IPS-NIHi7 (cell line): ENCODE data around the gene EFEMP2.
"Not testable (repeated sequence)": the region's sequence is repeated elsewhere in the genome, so short reads cannot be mapped to it uniquely, and the experiment has no call there.

Experiments
- DNase-seq: peaks from one replicate; pipeline ENCODE4 v3.0.0; 2012; ENCODE audit warnings: mixed read lengths; ENCODE audit errors: extremely low spot score

Gene EFEMP2

GRCh38 chr11:65854852-65855837 lies 17.5 kb downstream of the EFEMP2 start:
- no peak for DNase-seq

GRCh38 chr11:65854161-65854592 lies 18.4 kb downstream of the EFEMP2 start:
- no peak for DNase-seq

- DNase-seq = no peak
Measured at GRCh38 chr11:65853246-65853979, 19.2 kb downstream of the EFEMP2 start.

GRCh38 chr11:65852508-65853245 lies 19.9 kb downstream of the EFEMP2 start:
- no peak for DNase-seq

GRCh38 chr11:65851811-65852507 lies 20.6 kb downstream of the EFEMP2 start:
- DNase-seq = no peak

- DNase-seq = peak; percentile 88
Measured at GRCh38 chr11:65851083-65851579, 21.5 kb downstream of the EFEMP2 start.

- DNase-seq = no peak
Measured at GRCh38 chr11:65850217-65851082, 22.1 kb downstream of the EFEMP2 start.

- no peak for DNase-seq
Measured at GRCh38 chr11:65849771-65850216, 22.8 kb downstream of the EFEMP2 start.

- no peak for DNase-seq
Measured at GRCh38 chr11:65849366-65849765, 23.2 kb downstream of the EFEMP2 start.

GRCh38 chr11:65848693-65849092 lies 23.9 kb downstream of the EFEMP2 start:
- DNase-seq = not testable (repeated sequence)

GRCh38 chr11:65847746-65848145 lies 24.9 kb downstream of the EFEMP2 start:
- DNase-seq = no peak

- no peak for DNase-seq
Measured at GRCh38 chr11:65844231-65844872, 28.2 kb downstream of the EFEMP2 start.

- no peak for DNase-seq
Measured at GRCh38 chr11:65843811-65844210, 28.8 kb downstream of the EFEMP2 start.

- no peak for DNase-seq
Measured at GRCh38 chr11:65842144-65842543, 30.5 kb downstream of the EFEMP2 start.

GRCh38 chr11:65834202-65834601 lies 38.4 kb downstream of the EFEMP2 start:
- DNase-seq = no peak

- DNase-seq = peak; percentile 99
Measured at GRCh38 chr11:65833297-65834030, 39.1 kb downstream of the EFEMP2 start, which contains the start of gene SNX32. SNX32 (plus strand) TSS chr11:65833963; CDS start chr11:65834066, 103 bp downstream.

- not testable (repeated sequence) for DNase-seq
Measured at GRCh38 chr11:65832231-65832630, 40.4 kb downstream of the EFEMP2 start.

GRCh38 chr11:65829459-65829858 lies 43.1 kb downstream of the EFEMP2 start:
- DNase-seq = no peak
